Gastroesophageal sphincter (tissue), 4 donors: ENCODE results near the gene TMEM123. TPM values are rescaled to one million over a fixed set of nuclear protein-coding genes. Genes with fewer than 3 reads are reported as not detected.

Experiments used
- ATAC-seq: fragments of 150-250 bp; one replicate; pipeline ENCODE4 v1.9.1; 2016; ENCODE audit warnings: mild to moderate bottlenecking, moderate library complexity
- H3K27ac ChIP-seq, 4 donors: fragments of 200-600 bp; sonication (generic) in 3 of 4; 1 replicate in 3 of 4; 2 replicates in 1 of 4; pipeline ENCODE4 v1.5.1; 2016 to 2019
- H3K27me3 ChIP-seq: fragments of 200-600 bp; sonication (generic); one replicate; pipeline ENCODE4 v1.5.1; 2019
- H3K36me3 ChIP-seq, 2 donors: fragments of 200-600 bp; sonication (generic); one replicate each; pipeline ENCODE4 v1.5.1; 2019; ENCODE audit warnings: control low read depth in 1 of 2
- H3K4me1 ChIP-seq, 3 donors: fragments of 200-600 bp; sonication (generic); 1 replicate in 2 of 3; 2 replicates in 1 of 3; pipeline ENCODE4 v1.5.1; 2016 to 2019; ENCODE audit warnings: control low read depth in 2 of 3
- H3K4me3 ChIP-seq, 2 donors: fragments of 200-600 bp; sonication (generic); one replicate each; pipeline ENCODE4 v1.5.1; 2019; ENCODE audit warnings: mild to moderate bottlenecking in 1 of 2, moderate library complexity in 1 of 2
- H3K9me3 ChIP-seq, 3 donors: fragments of 200-600 bp; sonication (generic); one replicate each; pipeline ENCODE4 v1.5.1; 2017 to 2019; ENCODE audit warnings: control low read depth in 2 of 3
- EP300 ChIP-seq: sonication (generic); formaldehyde crosslinking; IDR thresholded peaks from one replicate; pipeline ENCODE4 v1.6.1; 2017; ENCODE audit warnings: antibody characterized with exemption, mild to moderate bottlenecking
- POLR2A ChIP-seq, 2 donors: fragments of 450-650 bp; IDR thresholded peaks; one replicate each; pipeline ENCODE4 v1.6.1; 2017; ENCODE audit warnings: antibody characterized with exemption in 2 of 2, mild to moderate bottlenecking in 2 of 2, moderate library complexity in 1 of 2
- POLR2AphosphoS5 ChIP-seq: sonication (generic); formaldehyde crosslinking; IDR thresholded peaks from one replicate; pipeline ENCODE4 v1.6.1; 2017; ENCODE audit warnings: antibody characterized with exemption
- WGBS, 2 donors: methylation state at CpG; one replicate each; pipeline ENCODE4 v1.1.5; 2018; ENCODE audit warnings: low coverage in 1 of 2; 5-methylcytosine and 5-hydroxymethylcytosine counted together
- total RNA-seq, 4 donors: library from RNA; depleted of rRNA; stranded (reverse); fragments of >200 nt; gene quantifications; one replicate each; pipeline ENCODE4 v1.1.0, GENCODE V29; 2016
- TF ChIP-seq, protein P1 (sequence below), 4 experiments: fragments of 200-600 bp in 2 of 4; fragments of 450-650 bp in 2 of 4; sonication (generic) in 1 of 4; IDR thresholded peaks; one replicate each; pipeline ENCODE4 v1.5.1; 2017 to 2019; ENCODE audit warnings: antibody characterized with exemption in 4 of 4, mild to moderate bottlenecking in 2 of 4, moderate library complexity in 2 of 4

TMEM123 gene
- total RNA-seq, 4 donors from 2014 or later: 87.6 to 141 (median 101) TPM

DNA sequence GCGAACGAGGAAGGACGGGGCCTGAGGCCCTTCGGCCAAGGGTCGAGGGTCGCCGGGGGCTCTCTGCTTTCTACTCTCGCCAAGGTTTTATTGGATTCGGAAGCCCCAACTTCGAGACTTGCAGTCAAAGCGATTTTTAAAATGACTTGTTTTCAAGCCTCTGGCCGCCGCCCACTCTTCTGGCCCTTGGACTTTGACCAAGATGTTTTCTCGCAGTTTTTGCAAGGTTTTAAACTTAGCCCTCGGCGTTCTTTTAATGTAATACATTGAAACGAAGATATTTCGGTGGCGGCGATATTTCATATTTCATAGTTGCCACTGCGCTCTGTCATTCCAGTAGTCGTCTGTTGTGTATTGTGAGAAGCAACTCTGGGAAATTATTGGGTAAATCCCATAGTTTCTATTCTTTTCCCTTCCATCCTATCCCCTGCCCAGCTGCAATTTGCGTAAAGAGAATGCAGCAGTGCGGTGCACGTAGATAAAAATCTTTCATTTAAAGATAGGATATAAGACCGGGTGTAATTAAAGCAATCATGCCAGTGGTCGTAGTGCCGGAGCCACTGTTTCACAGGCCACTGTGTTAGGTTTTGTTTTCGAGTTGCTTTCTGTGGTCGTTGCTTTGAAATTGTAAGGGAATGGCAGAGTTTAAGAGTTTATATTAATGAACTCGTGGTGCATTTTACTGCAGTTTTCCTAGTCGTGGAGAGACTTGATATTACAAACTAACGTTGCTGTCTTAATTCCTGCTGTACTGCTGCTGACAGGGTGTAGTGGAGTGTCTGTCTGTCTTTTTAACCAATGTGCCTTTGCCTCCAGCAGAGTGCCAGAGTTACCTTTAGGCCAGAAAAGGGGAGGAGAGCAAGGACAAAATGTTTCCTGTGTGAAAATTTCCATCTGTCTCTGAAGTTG, 104.8 kb downstream of the TMEM123 start:
- 0 to 1% methylated on average over 25 to 26 of the region's 33 CpGs for WGBS, 2 donors
- peak; percentile 14 for ATAC-seq

DNA sequence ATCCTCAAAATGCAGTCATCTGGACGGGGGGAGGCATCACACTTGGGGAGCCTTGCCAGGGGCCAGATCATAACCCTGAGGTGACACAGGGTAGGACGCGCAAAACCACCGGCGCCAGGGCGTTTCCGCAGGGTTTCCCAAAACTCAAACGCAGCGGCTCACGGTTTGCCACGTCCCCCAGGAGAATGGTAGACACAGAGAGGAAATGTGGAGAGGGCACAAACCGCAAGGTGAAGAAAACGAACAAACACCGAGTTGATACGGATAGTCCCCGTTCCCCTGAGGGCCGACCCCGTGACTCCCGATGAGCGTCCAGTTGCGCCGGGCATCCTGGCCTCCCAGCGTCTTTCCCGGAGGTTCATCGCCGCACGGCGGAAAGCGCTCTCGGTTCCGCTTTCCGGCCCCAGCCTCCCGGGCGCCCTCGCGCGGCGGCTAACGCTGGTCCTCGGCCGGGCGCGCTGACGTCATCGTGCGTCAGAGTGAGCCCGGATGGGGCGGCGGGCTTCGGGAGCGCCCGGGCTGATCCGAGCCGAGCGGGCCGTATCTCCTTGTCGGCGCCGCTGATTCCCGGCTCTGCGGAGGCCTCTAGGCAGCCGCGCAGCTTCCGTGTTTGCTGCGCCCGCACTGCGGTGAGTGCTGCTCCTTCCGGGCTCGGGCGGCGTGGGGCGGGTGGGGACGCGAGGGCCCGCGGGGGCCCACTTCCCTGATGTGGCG, 105.7 kb downstream of the TMEM123 start, which contains the start of gene BIRC2:
Gene BIRC2 (plus strand): TSS at position 467 of the 714 bp plus-strand sequence. CDS start 2,641 bp downstream, outside the sequence.
- Histone ChIP-seq H3K27me3 (no peaks in the 10 kb centered on the region), H3K4me3 (peak within 1 kb of the TSS; percentile 76 to 79), H3K9me3 (no peaks in the 10 kb centered on the region), H3K27ac (peak within 1 kb of the TSS; percentile 97 to 100 (median 98)), H3K36me3 (peaks cover 0 to 13% of the 10 kb centered on the region in 2 donors), H3K4me1 (peaks cover 6 to 43% (median 19%) of the 10 kb centered on the region in 3 donors)
- TF ChIP-seq POLR2AphosphoS5: peak; percentile 90
- TF ChIP-seq EP300: no peak
- peak; percentile 91 to 92 for TF ChIP-seq POLR2A (IDR thresholded peaks at IDR 0.05)
- TF ChIP-seq, protein P1, sequence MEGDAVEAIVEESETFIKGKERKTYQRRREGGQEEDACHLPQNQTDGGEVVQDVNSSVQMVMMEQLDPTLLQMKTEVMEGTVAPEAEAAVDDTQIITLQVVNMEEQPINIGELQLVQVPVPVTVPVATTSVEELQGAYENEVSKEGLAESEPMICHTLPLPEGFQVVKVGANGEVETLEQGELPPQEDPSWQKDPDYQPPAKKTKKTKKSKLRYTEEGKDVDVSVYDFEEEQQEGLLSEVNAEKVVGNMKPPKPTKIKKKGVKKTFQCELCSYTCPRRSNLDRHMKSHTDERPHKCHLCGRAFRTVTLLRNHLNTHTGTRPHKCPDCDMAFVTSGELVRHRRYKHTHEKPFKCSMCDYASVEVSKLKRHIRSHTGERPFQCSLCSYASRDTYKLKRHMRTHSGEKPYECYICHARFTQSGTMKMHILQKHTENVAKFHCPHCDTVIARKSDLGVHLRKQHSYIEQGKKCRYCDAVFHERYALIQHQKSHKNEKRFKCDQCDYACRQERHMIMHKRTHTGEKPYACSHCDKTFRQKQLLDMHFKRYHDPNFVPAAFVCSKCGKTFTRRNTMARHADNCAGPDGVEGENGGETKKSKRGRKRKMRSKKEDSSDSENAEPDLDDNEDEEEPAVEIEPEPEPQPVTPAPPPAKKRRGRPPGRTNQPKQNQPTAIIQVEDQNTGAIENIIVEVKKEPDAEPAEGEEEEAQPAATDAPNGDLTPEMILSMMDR (IDR thresholded peaks at IDR 0.05): peak; percentile 40 to 94 (median 86)
- 0% methylated on average over 1 to 8 of the region's 77 CpGs for WGBS, 2 donors
- peak; percentile 96 for ATAC-seq

More for the DNA sequence above, 104.8 kb downstream of the TMEM123 start:
- H3K36me3 ChIP-seq: peaks cover 0 to 21% of the 10 kb centered on the region in 2 donors
- H3K9me3 ChIP-seq: no peaks in the 10 kb centered on the region
- TF ChIP-seq POLR2A (IDR thresholded peaks at IDR 0.05) (no peak), POLR2AphosphoS5 (no peak), EP300 (no peak)
- TF ChIP-seq, protein P1 (IDR thresholded peaks at IDR 0.05): peak in 1 of 4 experiments; percentile 18
- peaks cover 6 to 43% (median 19%) of the 10 kb centered on the region in 3 donors for H3K4me1 ChIP-seq
- H3K27ac ChIP-seq: peak overlapping the region; percentile 97 to 100 (median 98)
- no peaks in the 10 kb centered on the region for H3K27me3 ChIP-seq
- peak overlapping the region; percentile 76 to 79 for H3K4me3 ChIP-seq

DNA sequence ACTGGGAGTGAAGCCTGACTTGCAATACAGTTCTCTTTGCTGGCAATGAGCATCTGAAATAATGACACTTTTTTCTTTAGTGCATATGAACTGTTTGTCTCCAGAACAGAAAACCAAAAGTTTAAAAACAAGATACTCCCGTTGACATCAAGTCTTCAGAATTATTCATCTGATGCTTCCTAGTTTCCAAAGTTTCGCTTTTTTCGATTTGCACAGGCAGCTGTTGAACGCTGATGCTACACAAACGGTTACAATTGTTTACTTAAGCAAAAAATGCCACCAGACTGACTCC, 106.2 kb downstream of the TMEM123 start:
- Histone ChIP-seq H3K36me3 (peaks cover 0 to 11% of the 10 kb centered on the region in 2 donors), H3K4me3 (peak overlapping the region; percentile 76 to 79), H3K27me3 (no peaks in the 10 kb centered on the region), H3K27ac (peak overlapping the region; percentile 97 to 100 (median 98)), H3K9me3 (no peaks in the 10 kb centered on the region), H3K4me1 (peaks cover 6 to 43% (median 19%) of the 10 kb centered on the region in 3 donors)
- 0% methylated on average over 3 to 5 of the region's 5 CpGs for WGBS, 2 donors
- TF ChIP-seq POLR2A (IDR thresholded peaks at IDR 0.05) (no peak), POLR2AphosphoS5 (no peak)
- TF ChIP-seq, protein P1 (IDR thresholded peaks at IDR 0.05): no peak
- no peak for ATAC-seq

Other genes starting within 250 kb of the TMEM123 start
- gene BIRC3, start 135.3 kb downstream of the TMEM123 start, total RNA-seq: 10 to 100 TPM; 10.6 to 19.0 (median 14.0) TPM
- gene BIRC2, start 105.6 kb downstream of the TMEM123 start, total RNA-seq: 10 to 100 TPM; 22.4 to 58.2 (median 34.0) TPM
- gene MMP7, start 78.0 kb upstream of the TMEM123 start, total RNA-seq: 10 to 100 TPM in 1 of 4 donors, not detected in 3; 36.7 TPM
- gene MMP20, start 172.6 kb upstream of the TMEM123 start, total RNA-seq: not detected